HEK293 (cell line): ENCODE results near the gene JPH3.
A peak's percentile ranks its signal among the peaks of the same experiment; 100 is the strongest.

Experiments used
- CTCF ChIA-PET: fragments of 350-600 bp; formaldehyde crosslinking; extraction: SDS; loops from one replicate; lab custom pipeline; 2021; ENCODE audit warnings: antibody characterized with exemption; lab: Yijun Ruan, JAX
- POLR2A ChIA-PET: fragments of 300-600 bp; formaldehyde crosslinking; extraction: SDS; loops from one replicate; lab custom pipeline; 2020; ENCODE audit warnings: antibody characterized with exemption, inconsistent platforms; lab: Yijun Ruan, JAX
- H3K27ac ChIP-seq: fragments of 200-500 bp; sonication (Bioruptor generic); 2 replicates; pipeline ENCODE4 v1.5.1; 2014; ENCODE audit warnings: low read depth, low read length, control low read depth, inconsistent platforms; ENCODE audit errors: extremely low read depth
- H3K36me3 ChIP-seq, 2 experiments: fragments of 200-500 bp in 1 of 2; sonication (Bioruptor generic) in 1 of 2; 1 replicate in 1 of 2; 2 replicates in 1 of 2; pipeline ENCODE4 v1.5.1; 2014 to 2017; ENCODE audit warnings: inconsistent platforms in 2 of 2, low read length in 2 of 2; ENCODE audit not compliant: control insufficient read depth in 2 of 2, insufficient read depth in 1 of 2
- H3K4me1 ChIP-seq: fragments of 200-500 bp; sonication (Bioruptor generic); 2 replicates; pipeline ENCODE4 v1.5.1; 2014; ENCODE audit warnings: mild to moderate bottlenecking, low read length, inconsistent platforms; ENCODE audit not compliant: control insufficient read depth, insufficient read depth
- H3K4me3 ChIP-seq: 2 replicates; pipeline ENCODE4 v1.5.1; 2011; ENCODE audit warnings: low read depth, mild to moderate bottlenecking, control low read depth, low read length, moderate library complexity
- H3K9me3 ChIP-seq: fragments of 200-500 bp; sonication (Bioruptor generic); 2 replicates; pipeline ENCODE4 v1.5.1; 2014; ENCODE audit warnings: low read depth, low read length, inconsistent platforms; ENCODE audit not compliant: control insufficient read depth, insufficient read depth
- KLF1 ChIP-seq: fragments of 450-650 bp; formaldehyde crosslinking; IDR thresholded peaks from 2 replicates; pipeline ENCODE4 v1.5.1; 2016; ENCODE audit warnings: missing biosample characterization, missing genetic modification characterization
- KLF7 ChIP-seq: fragments of 450-650 bp; formaldehyde crosslinking; IDR thresholded peaks from 2 replicates; pipeline ENCODE4 v1.5.1; 2016; ENCODE audit warnings: missing biosample characterization, missing genetic modification characterization, borderline replicate concordance
- PRDM1 ChIP-seq: fragments of 450-650 bp; formaldehyde crosslinking; IDR thresholded peaks from 2 replicates; pipeline ENCODE4; 2016; ENCODE audit warnings: missing biosample characterization, missing genetic modification characterization
- SP2 ChIP-seq: fragments of 450-650 bp; formaldehyde crosslinking; IDR thresholded peaks from 2 replicates; pipeline ENCODE4 v1.5.1; 2016; ENCODE audit warnings: missing biosample characterization, missing genetic modification characterization
- SP3 ChIP-seq: fragments of 450-650 bp; formaldehyde crosslinking; IDR thresholded peaks from 2 replicates; pipeline ENCODE4 v1.5.1; 2016; ENCODE audit warnings: missing biosample characterization, missing genetic modification characterization
- ZBTB7A ChIP-seq: fragments of 450-650 bp; formaldehyde crosslinking; IDR thresholded peaks from 2 replicates; pipeline ENCODE4 v1.5.1; 2016; ENCODE audit warnings: low read depth, missing biosample characterization, missing genetic modification characterization
- ZNF146 ChIP-seq: fragments of 450-650 bp; formaldehyde crosslinking; IDR thresholded peaks from 2 replicates; pipeline ENCODE4 v1.5.1; 2016; ENCODE audit warnings: missing biosample characterization, missing genetic modification characterization
- ZNF202 ChIP-seq: fragments of 450-650 bp; formaldehyde crosslinking; IDR thresholded peaks from 2 replicates; pipeline ENCODE4 v1.5.1; 2016; ENCODE audit warnings: missing biosample characterization, missing genetic modification characterization, borderline replicate concordance
- ZNF221 ChIP-seq: fragments of 450-650 bp; formaldehyde crosslinking; IDR thresholded peaks from 2 replicates; pipeline ENCODE4 v1.5.1; 2017; ENCODE audit warnings: missing biosample characterization, missing genetic modification characterization, borderline replicate concordance
- ZNF248 ChIP-seq: fragments of 450-650 bp; formaldehyde crosslinking; IDR thresholded peaks from 2 replicates; pipeline ENCODE4 v1.5.1; 2017; ENCODE audit warnings: missing biosample characterization, missing genetic modification characterization
- ZNF274 ChIP-seq, 2 experiments: fragments of 200-500 bp in 1 of 2; fragments of 450-650 bp in 1 of 2; sonication (Bioruptor generic) in 1 of 2; formaldehyde crosslinking in 1 of 2; IDR thresholded peaks; 2 replicates each; pipeline versions ENCODE4 v1.5.1 to v1.6.1; 2014 to 2016; ENCODE audit warnings: borderline replicate concordance in 1 of 2, inconsistent platforms in 1 of 2, low read length in 1 of 2, missing biosample characterization in 1 of 2, missing genetic modification characterization in 1 of 2
- ZNF302 ChIP-seq: fragments of 450-650 bp; formaldehyde crosslinking; IDR thresholded peaks from 2 replicates; pipeline ENCODE4 v1.5.1; 2016; ENCODE audit warnings: missing biosample characterization, missing genetic modification characterization, low read depth
- ZNF311 ChIP-seq: fragments of 450-650 bp; formaldehyde crosslinking; IDR thresholded peaks from 2 replicates; pipeline ENCODE4 v1.5.1; 2017; ENCODE audit warnings: missing biosample characterization, missing genetic modification characterization, borderline replicate concordance
- ZNF366 ChIP-seq: fragments of 450-650 bp; formaldehyde crosslinking; conservative IDR thresholded peaks from 2 replicates; pipeline ENCODE4 v1.5.1; 2016; ENCODE audit warnings: missing biosample characterization, missing genetic modification characterization
- ZNF423 ChIP-seq: fragments of 450-650 bp; formaldehyde crosslinking; IDR thresholded peaks from 2 replicates; pipeline ENCODE4 v1.5.1; 2016; ENCODE audit warnings: missing biosample characterization, missing genetic modification characterization
- ZNF521 ChIP-seq: fragments of 450-650 bp; formaldehyde crosslinking; IDR thresholded peaks from 2 replicates; pipeline ENCODE4 v1.5.1; 2017; ENCODE audit warnings: missing biosample characterization, mild to moderate bottlenecking, missing genetic modification characterization
- ZNF549 ChIP-seq: fragments of 450-650 bp; IDR thresholded peaks from 2 replicates; pipeline ENCODE4 v1.5.1; 2018; ENCODE audit warnings: missing biosample characterization, missing genetic modification characterization, mild to moderate bottlenecking, inconsistent platforms, moderate library complexity
- ZNF596 ChIP-seq: fragments of 450-650 bp; IDR thresholded peaks from 2 replicates; pipeline ENCODE4 v1.5.0; 2018; ENCODE audit warnings: missing biosample characterization, mild to moderate bottlenecking, missing genetic modification characterization, moderate library complexity
- ZNF610 ChIP-seq: fragments of 450-650 bp; formaldehyde crosslinking; IDR thresholded peaks from 2 replicates; pipeline ENCODE4 v1.5.1; 2016; ENCODE audit warnings: missing biosample characterization, missing genetic modification characterization, borderline replicate concordance
- ZNF623 ChIP-seq: fragments of 450-650 bp; formaldehyde crosslinking; IDR thresholded peaks from 2 replicates; pipeline ENCODE4 v1.5.1; 2016; ENCODE audit warnings: missing biosample characterization, missing genetic modification characterization
- TF ChIP-seq, protein P1 (sequence below): fragments of 450-650 bp; formaldehyde crosslinking; IDR thresholded peaks from 2 replicates; pipeline ENCODE4 v1.5.1; 2017; ENCODE audit warnings: missing biosample characterization, missing genetic modification characterization
- TF ChIP-seq, protein P2 (sequence below): fragments of 450-650 bp; formaldehyde crosslinking; IDR thresholded peaks from 2 replicates; pipeline ENCODE4; 2016; ENCODE audit warnings: missing biosample characterization, missing genetic modification characterization
- TF ChIP-seq, protein P3 (sequence below): fragments of 450-650 bp; formaldehyde crosslinking; IDR thresholded peaks from 2 replicates; pipeline ENCODE4 v1.5.1; 2016; ENCODE audit warnings: missing biosample characterization, missing genetic modification characterization
- TF ChIP-seq, protein P4 (sequence below): fragments of 450-650 bp; formaldehyde crosslinking; IDR thresholded peaks from 2 replicates; pipeline ENCODE4 v1.5.1; 2017; ENCODE audit warnings: missing biosample characterization, missing genetic modification characterization

JPH3 gene

DNA sequence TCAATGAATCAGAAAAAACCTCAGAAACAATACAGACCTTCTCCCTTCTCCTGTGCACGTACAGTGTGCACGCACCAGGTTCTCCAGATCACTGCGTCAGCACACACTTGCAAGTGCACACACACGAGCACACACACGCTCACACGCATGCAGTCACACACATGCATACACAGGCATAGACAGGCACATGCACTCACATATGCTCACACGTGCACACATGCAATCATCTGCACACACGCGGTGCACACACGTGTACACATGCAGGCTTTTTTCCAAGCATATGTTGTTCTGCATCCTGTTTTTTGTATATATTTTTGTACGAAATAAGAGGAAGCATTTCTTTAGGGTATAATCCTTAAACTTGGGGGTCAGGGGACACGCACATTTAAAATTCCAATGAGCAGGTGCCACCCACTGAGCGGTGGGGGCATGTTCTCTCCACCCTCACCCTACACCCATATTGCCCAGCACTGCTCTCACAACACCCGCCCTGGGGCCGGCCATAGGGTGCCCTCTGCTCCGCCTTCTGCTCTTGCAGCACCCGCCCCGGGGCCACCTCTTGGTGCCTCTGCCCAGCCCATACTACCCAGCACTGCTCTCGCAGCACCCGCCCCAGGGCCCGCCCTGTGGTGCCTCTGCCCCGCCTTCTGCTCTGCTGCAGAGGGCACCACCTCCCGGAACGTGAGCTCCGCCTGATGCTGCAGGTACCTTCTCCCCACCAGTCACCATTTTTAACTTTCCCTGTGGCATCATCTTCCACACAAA is 142.6 kb downstream of the JPH3 start (continued):
- no peak for TF ChIP-seq ZNF311 (tag by site-specific recombination)
- TF ChIP-seq ZNF610 (tag by site-specific recombination) = no peak
- TF ChIP-seq SP2 = peak; percentile 33
- no peak for TF ChIP-seq ZNF248
- TF ChIP-seq KLF1 (tag by site-specific recombination) = peak; percentile 98
- TF ChIP-seq ZNF146 (tag by site-specific recombination) = no peak
- TF ChIP-seq ZNF423 (tag by site-specific recombination) = no peak
- TF ChIP-seq KLF7 (tag by site-specific recombination) = no peak
- TF ChIP-seq SP3 (tag by site-specific recombination) = 0 out of 2 replicates have a peak, but pooled peaks have one; percentile 19
- TF ChIP-seq ZBTB7A = no peak

DNA sequence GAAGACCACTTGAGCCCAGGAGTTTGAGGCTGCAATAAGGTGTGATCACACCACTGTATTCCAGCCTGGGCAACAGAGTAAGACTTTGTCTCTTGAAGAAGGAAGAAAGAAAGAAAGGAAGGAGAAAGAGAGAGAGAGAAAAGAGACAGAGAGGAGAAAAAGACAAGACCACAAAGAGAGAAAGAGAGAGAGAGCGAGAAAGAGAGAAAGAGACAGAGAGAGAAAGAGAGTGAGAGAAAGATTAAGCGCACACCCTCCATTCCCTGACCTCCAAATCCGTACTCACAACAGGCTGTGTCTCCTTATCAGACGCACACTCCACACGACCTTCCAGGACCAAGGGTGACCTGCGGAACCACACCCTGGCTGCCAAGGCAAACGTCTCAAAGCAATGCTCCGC is 143.9 kb downstream of the JPH3 start:
- Histone ChIP-seq H3K4me1 (no peaks in the 10 kb centered on the region), H3K36me3 (peaks cover 0 to 82% of the 10 kb centered on the region in 2 experiments; a peak in 2 of 3 replicates)
- CTCF ChIA-PET = interaction anchor here (0.5 to 0.7 kb wide), 2 partner anchors 22 to 28 kb away, joined by 3 read pairs; no protein-coding TSS in a partner anchor

More for the DNA sequence above, 143.9 kb downstream of the JPH3 start:
- H3K9me3 ChIP-seq = no peaks in the 10 kb centered on the region
- no peak for TF ChIP-seq ZNF221 (tag by site-specific recombination)
- peak; percentile 56 for TF ChIP-seq ZNF366
- no peak for TF ChIP-seq ZNF623 (tag by site-specific recombination)
- TF ChIP-seq, protein P1, sequence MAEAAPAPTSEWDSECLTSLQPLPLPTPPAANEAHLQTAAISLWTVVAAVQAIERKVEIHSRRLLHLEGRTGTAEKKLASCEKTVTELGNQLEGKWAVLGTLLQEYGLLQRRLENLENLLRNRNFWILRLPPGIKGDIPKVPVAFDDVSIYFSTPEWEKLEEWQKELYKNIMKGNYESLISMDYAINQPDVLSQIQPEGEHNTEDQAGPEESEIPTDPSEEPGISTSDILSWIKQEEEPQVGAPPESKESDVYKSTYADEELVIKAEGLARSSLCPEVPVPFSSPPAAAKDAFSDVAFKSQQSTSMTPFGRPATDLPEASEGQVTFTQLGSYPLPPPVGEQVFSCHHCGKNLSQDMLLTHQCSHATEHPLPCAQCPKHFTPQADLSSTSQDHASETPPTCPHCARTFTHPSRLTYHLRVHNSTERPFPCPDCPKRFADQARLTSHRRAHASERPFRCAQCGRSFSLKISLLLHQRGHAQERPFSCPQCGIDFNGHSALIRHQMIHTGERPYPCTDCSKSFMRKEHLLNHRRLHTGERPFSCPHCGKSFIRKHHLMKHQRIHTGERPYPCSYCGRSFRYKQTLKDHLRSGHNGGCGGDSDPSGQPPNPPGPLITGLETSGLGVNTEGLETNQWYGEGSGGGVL (tag by site-specific recombination) = no peak
- TF ChIP-seq, protein P2, sequence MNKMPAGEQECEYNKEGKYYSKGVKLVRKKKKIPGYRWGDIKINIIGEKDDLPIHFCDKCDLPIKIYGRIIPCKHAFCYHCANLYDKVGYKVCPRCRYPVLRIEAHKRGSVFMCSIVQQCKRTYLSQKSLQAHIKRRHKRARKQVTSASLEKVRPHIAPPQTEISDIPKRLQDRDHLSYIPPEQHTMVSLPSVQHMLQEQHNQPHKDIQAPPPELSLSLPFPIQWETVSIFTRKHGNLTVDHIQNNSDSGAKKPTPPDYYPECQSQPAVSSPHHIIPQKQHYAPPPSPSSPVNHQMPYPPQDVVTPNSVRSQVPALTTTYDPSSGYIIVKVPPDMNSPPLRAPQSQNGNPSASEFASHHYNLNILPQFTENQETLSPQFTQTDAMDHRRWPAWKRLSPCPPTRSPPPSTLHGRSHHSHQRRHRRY (tag by site-specific recombination) = no peak
- no peak for TF ChIP-seq ZNF302 (tag by site-specific recombination)
- no peak for TF ChIP-seq ZNF202 (tag by site-specific recombination)
- 0 out of 2 replicates have a peak, but pooled peaks have one; percentile 35 for TF ChIP-seq PRDM1 (tag by site-specific recombination)
- no peak for TF ChIP-seq ZNF274 (IDR thresholded peaks at IDR 0.05; ENCODE audit: low read length)
- TF ChIP-seq ZNF274 (tag by site-specific recombination; IDR thresholded peaks at IDR 0.05; ENCODE audit: borderline replicate concordance) = no peak
- TF ChIP-seq, protein P3, sequence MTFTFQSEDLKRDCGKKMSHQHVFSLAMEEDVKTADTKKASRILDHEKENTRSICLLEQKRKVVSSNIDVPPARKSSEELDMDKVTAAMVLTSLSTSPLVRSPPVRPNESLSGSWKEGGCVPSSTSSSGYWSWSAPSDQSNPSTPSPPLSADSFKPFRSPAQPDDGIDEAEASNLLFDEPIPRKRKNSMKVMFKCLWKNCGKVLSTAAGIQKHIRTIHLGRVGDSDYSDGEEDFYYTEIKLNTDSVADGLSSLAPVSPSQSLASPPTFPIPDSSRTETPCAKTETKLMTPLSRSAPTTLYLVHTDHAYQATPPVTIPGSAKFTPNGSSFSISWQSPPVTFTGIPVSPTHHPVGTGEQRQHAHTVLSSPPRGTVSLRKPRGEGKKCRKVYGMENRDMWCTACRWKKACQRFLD (tag by site-specific recombination) = no peak
- TF ChIP-seq ZNF549 (tag by site-specific recombination) = no peak
- TF ChIP-seq ZNF521 = no peak
- TF ChIP-seq, protein P4, sequence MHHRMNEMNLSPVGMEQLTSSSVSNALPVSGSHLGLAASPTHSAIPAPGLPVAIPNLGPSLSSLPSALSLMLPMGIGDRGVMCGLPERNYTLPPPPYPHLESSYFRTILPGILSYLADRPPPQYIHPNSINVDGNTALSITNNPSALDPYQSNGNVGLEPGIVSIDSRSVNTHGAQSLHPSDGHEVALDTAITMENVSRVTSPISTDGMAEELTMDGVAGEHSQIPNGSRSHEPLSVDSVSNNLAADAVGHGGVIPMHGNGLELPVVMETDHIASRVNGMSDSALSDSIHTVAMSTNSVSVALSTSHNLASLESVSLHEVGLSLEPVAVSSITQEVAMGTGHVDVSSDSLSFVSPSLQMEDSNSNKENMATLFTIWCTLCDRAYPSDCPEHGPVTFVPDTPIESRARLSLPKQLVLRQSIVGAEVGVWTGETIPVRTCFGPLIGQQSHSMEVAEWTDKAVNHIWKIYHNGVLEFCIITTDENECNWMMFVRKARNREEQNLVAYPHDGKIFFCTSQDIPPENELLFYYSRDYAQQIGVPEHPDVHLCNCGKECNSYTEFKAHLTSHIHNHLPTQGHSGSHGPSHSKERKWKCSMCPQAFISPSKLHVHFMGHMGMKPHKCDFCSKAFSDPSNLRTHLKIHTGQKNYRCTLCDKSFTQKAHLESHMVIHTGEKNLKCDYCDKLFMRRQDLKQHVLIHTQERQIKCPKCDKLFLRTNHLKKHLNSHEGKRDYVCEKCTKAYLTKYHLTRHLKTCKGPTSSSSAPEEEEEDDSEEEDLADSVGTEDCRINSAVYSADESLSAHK = no peak
- TF ChIP-seq ZNF596 (tag by site-specific recombination) = peak; percentile 66
- POLR2A ChIA-PET = no interaction called here
- H3K27ac ChIP-seq = no peak overlapping the region
- H3K4me3 ChIP-seq = no peak overlapping the region
